Measurements from ENCODE around the gene DCDC2C. TPM values are rescaled to one million over a fixed set of nuclear protein-coding genes. Genes with fewer than 3 reads are reported as not detected.

The DCDC2C gene
- total RNA-seq, 1 donor from 2014 or later = not detected

- no peak overlapping the region for H3K4me3 Mint-ChIP-seq
- H3K4me2 ChIP-seq = no peak overlapping the region
- H3K36me3 ChIP-seq = no peaks in the 10 kb centered on the region
- TF ChIP-seq EZH2 (IDR thresholded peaks at IDR 0.05) (no peak), CTCF (IDR thresholded peaks at IDR 0.05) (no peak), EZH2phosphoT487 (IDR thresholded peaks at IDR 0.05) (no peak)
- no peak for DNase-seq (ENCODE audit: low spot score)
- no peaks in the 10 kb centered on the region for H3K79me2 ChIP-seq (ENCODE audit: low read depth)
- no peak overlapping the region for H3K27ac ChIP-seq
- peaks cover 13% of the 10 kb centered on the region for H3K4me1 Mint-ChIP-seq
- peak overlapping the region; percentile 38 for H3K27ac Mint-ChIP-seq
- H2AFZ ChIP-seq (replicated peaks) = no peak overlapping the region
- no peak overlapping the region for H3K4me3 ChIP-seq
- H3K4me1 ChIP-seq = no peaks in the 10 kb centered on the region
- peaks cover 12% of the 10 kb centered on the region for H3K27me3 Mint-ChIP-seq (ENCODE audit: insufficient read depth, low read depth)
- H3K27me3 ChIP-seq = no peaks in the 10 kb centered on the region
- H3K9me3 Mint-ChIP-seq = peaks cover 6% of the 10 kb centered on the region
- no peaks in the 10 kb centered on the region for H4K20me1 ChIP-seq (ENCODE audit: low read depth)
- no peak overlapping the region for H3K9ac ChIP-seq
- no peaks in the 10 kb centered on the region for H3F3A ChIP-seq (ENCODE audit: low read depth)
- no peaks in the 10 kb centered on the region for H3K9me3 ChIP-seq (ENCODE audit: low read depth)
- H3K36me3 Mint-ChIP-seq = no peaks in the 10 kb centered on the region
Measured at GRCh38 chr2:3667151-3667631, 36.2 kb upstream of the DCDC2C start.

DNA sequence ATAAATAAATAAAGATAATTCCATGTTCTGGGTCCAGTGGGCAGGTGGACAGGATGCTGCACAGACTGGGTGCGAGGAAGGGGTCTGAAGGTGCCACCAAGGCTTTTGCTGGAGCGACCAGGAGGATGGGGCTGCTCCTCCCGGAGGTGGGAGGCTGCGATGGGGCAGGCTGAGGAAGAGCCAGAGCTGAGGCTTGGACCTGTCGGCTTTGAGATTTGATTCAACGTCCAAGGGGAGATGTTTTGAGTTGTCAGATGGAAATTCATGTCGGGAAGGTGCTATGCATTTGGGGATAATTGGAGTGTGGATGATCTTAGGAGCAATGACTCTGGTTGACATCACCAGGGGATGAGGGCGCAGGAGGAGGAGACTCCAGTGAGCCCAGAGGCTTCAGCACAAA, 33.7 kb upstream of the DCDC2C start:
- Mint-ChIP-seq H3K36me3 (no peaks in the 10 kb centered on the region), H3K27ac (no peak overlapping the region), H3K27me3 (ENCODE audit: insufficient read depth, low read depth) (peaks cover 12% of the 10 kb centered on the region), H3K4me1 (peaks cover 13% of the 10 kb centered on the region), H3K4me3 (no peak overlapping the region), H3K9me3 (peaks cover 8% of the 10 kb centered on the region)
- H3K79me2 ChIP-seq (ENCODE audit: low read depth) = no peaks in the 10 kb centered on the region
- no peak overlapping the region for H3K9ac ChIP-seq
- no peaks in the 10 kb centered on the region for H4K20me1 ChIP-seq (ENCODE audit: low read depth)
- no peak for DNase-seq (ENCODE audit: low spot score)
- no peak overlapping the region for H3K4me2 ChIP-seq
- H3K4me1 ChIP-seq = no peaks in the 10 kb centered on the region
- H3F3A ChIP-seq (ENCODE audit: low read depth) = no peaks in the 10 kb centered on the region
- TF ChIP-seq CTCF (IDR thresholded peaks at IDR 0.05) (no peak), EZH2phosphoT487 (IDR thresholded peaks at IDR 0.05) (no peak)
- H3K9me3 ChIP-seq (ENCODE audit: low read depth) = no peaks in the 10 kb centered on the region
- H2AFZ ChIP-seq (replicated peaks) = no peak overlapping the region
- no peaks in the 10 kb centered on the region for H3K27me3 ChIP-seq
- H3K4me3 ChIP-seq = no peak overlapping the region
- H3K27ac ChIP-seq = no peak overlapping the region
- no peaks in the 10 kb centered on the region for H3K36me3 ChIP-seq

- no peak overlapping the region for H3K4me3 Mint-ChIP-seq
- no peak for TF ChIP-seq EZH2phosphoT487 (IDR thresholded peaks at IDR 0.05)
- no peak for TF ChIP-seq EZH2 (IDR thresholded peaks at IDR 0.05)
- no peak for TF ChIP-seq CTCF (IDR thresholded peaks at IDR 0.05)
- H3K27me3 Mint-ChIP-seq (ENCODE audit: insufficient read depth, low read depth) = peaks cover 12% of the 10 kb centered on the region
- Histone ChIP-seq H3F3A (ENCODE audit: low read depth) (no peaks in the 10 kb centered on the region), H3K4me1 (no peaks in the 10 kb centered on the region), H2AFZ (replicated peaks) (no peak overlapping the region), H3K79me2 (ENCODE audit: low read depth) (no peaks in the 10 kb centered on the region), H3K4me3 (no peak overlapping the region), H3K4me2 (no peak overlapping the region), H4K20me1 (ENCODE audit: low read depth) (no peaks in the 10 kb centered on the region), H3K27ac (no peak overlapping the region), H3K9me3 (ENCODE audit: low read depth) (no peaks in the 10 kb centered on the region), H3K36me3 (no peaks in the 10 kb centered on the region), H3K27me3 (no peaks in the 10 kb centered on the region), H3K9ac (no peak overlapping the region)
- H3K4me1 Mint-ChIP-seq = peaks cover 13% of the 10 kb centered on the region
- no peaks in the 10 kb centered on the region for H3K36me3 Mint-ChIP-seq
- no peak overlapping the region for H3K27ac Mint-ChIP-seq
- no peak for DNase-seq (ENCODE audit: low spot score)
- H3K9me3 Mint-ChIP-seq = peaks cover 8% of the 10 kb centered on the region
Measured at GRCh38 chr2:3670376-3670775, 33.0 kb upstream of the DCDC2C start.

All from neural progenitor cell (in vitro differentiated cells).